ENCODE results near the gene KY. TPM values are rescaled to one million over a fixed set of nuclear protein-coding genes. Genes with fewer than 3 reads are reported as not detected.

KY gene
- total RNA-seq, 2 donors from 2014 or later: 0.32 to 0.44 TPM

DNA sequence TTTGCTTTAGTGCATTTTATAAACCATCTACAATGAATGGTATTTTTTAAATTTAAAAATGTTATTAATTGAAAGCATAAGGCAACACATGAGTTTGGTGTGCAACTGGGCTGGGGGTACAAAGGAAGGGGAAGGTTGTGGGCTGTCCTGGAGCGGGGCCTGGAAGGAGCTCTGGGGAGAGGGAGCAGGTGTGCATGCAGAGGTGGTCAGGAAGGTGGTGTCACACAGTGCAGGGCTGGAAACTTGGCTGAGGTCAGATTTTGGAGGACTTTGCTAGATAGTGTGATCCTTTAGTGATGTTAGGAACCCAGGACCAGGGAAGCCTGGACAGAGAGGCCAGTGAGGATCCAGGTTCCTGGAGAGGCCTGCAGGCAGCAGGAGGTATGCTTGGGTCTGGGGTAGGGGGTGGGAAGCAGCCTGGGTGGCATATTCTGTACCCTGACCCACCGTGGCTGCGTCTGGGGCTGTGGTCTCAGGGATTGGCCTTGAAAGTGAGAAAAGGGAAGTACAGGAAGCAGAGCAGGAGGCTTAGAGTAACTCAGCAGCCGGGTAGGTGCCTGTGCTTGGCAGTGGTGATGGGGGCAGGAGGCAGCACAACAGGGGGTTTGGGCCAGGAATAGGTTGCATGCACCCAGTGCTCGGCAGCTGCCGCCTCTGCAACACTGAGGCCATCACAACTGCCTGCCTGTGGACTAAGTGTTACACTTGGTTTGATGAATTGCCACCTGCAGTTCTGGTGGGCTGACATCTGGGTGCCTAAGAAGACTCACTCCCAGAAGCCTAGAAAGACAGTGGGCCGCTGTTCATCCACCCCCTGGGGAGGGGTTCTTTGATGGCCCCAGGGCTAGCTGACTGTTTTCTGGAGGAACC is 33.0 kb downstream of the KY start:
- no peak overlapping the region for H3K27ac ChIP-seq
- H3K9me3 ChIP-seq: no peaks in the 10 kb centered on the region
- H3K4me1 ChIP-seq: no peaks in the 10 kb centered on the region
- intact Hi-C loops (cut with DNase I): no loop called here
- no peak overlapping the region for H3K9ac ChIP-seq (ENCODE audit: low read depth in 2 of 2, low read length in 2 of 2)
- H3K36me3 ChIP-seq: no peaks in the 10 kb centered on the region
- no peaks in the 10 kb centered on the region for H3K27me3 ChIP-seq
- H3K4me3 ChIP-seq: no peak overlapping the region
- DNase-seq: no peak
- TF ChIP-seq, protein P1, sequence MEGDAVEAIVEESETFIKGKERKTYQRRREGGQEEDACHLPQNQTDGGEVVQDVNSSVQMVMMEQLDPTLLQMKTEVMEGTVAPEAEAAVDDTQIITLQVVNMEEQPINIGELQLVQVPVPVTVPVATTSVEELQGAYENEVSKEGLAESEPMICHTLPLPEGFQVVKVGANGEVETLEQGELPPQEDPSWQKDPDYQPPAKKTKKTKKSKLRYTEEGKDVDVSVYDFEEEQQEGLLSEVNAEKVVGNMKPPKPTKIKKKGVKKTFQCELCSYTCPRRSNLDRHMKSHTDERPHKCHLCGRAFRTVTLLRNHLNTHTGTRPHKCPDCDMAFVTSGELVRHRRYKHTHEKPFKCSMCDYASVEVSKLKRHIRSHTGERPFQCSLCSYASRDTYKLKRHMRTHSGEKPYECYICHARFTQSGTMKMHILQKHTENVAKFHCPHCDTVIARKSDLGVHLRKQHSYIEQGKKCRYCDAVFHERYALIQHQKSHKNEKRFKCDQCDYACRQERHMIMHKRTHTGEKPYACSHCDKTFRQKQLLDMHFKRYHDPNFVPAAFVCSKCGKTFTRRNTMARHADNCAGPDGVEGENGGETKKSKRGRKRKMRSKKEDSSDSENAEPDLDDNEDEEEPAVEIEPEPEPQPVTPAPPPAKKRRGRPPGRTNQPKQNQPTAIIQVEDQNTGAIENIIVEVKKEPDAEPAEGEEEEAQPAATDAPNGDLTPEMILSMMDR (IDR thresholded peaks at IDR 0.05): no peak

DNA sequence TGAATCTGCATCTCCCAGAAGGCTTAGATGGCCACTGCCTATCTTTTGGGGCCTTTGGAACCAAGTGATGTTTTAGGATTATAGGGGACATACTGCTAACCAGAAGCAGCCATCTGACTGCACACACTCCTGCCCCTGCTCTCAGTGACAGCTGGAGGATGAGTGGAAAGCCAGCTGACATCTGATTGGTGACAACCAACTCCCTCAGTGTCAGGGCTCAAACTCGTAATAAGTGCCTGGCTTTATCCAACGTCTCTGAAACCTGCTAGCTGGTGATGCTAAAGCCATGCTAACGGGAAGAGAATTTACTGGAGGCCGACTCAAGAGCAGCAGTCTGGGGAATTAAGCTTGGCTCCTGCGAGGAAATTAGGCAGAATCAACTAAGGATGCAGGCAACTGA is 35.1 kb downstream of the KY start:
- TF ChIP-seq, protein P1 (IDR thresholded peaks at IDR 0.05): no peak
- Histone ChIP-seq H3K36me3 (no peaks in the 10 kb centered on the region), H3K27ac (no peak overlapping the region), H3K9ac (ENCODE audit: low read depth in 2 of 2, low read length in 2 of 2) (no peak overlapping the region), H3K4me1 (no peaks in the 10 kb centered on the region), H3K27me3 (no peaks in the 10 kb centered on the region), H3K9me3 (no peaks in the 10 kb centered on the region), H3K4me3 (no peak overlapping the region)
- no peak for DNase-seq
- intact Hi-C loops (cut with DNase I): no loop called here

DNA sequence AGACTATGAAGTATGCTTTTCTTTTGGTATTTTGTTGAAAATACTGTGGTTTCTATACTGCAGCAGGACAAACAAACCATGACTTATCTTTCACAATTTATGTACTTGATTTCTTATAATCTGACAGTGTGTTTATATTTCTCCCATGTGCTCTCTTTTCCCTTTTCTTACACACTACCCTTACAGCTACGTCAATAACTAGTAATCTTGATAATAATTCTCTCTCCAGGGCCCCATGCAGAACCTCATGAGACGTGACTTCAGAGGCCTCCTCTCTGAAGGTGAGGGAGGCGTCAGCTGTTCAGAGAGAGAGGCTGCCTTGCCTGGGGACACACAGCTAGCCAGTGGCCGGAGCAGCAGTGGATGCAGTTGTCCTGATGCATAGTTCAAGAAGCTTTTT is 35.9 kb downstream of the KY start:
- no peaks in the 10 kb centered on the region for H3K36me3 ChIP-seq
- H3K9ac ChIP-seq (ENCODE audit: low read depth in 2 of 2, low read length in 2 of 2): no peak overlapping the region
- TF ChIP-seq, protein P1 (IDR thresholded peaks at IDR 0.05): no peak
- H3K27ac ChIP-seq: no peak overlapping the region
- H3K27me3 ChIP-seq: no peaks in the 10 kb centered on the region
- H3K9me3 ChIP-seq: no peaks in the 10 kb centered on the region
- DNase-seq: no peak
- no peaks in the 10 kb centered on the region for H3K4me1 ChIP-seq
- intact Hi-C loops (cut with DNase I): no loop called here
- no peak overlapping the region for H3K4me3 ChIP-seq

DNA sequence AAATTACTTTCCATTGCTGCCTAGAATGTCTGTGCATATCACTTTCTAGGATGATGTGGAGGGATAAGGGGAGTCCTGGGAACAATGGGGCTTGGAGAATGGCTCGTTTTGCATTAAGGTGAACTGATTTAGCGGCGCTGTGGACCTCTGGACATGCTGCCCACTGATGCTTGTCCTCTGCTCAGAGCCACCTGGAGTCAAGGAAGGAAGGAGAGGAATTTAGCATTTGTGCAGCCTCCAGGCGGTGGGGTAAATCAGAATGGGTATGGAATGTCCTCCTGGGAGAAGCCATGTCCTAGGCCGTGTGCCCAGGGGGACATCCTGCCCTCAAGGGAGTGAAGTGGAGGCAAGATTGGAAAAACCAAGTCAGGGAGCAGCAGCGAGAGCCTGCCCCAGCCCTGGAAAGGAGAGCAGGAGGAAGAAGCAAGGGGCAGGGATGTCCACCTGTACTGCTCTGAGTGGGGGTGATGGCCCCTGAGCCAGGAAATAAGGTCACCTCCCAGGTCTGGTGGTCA is 37.8 kb downstream of the KY start:
- H3K27me3 ChIP-seq: no peaks in the 10 kb centered on the region
- TF ChIP-seq, protein P1 (IDR thresholded peaks at IDR 0.05): no peak
- intact Hi-C loops (cut with DNase I): no loop called here
- H3K9ac ChIP-seq (ENCODE audit: low read depth in 2 of 2, low read length in 2 of 2): no peak overlapping the region
- no peaks in the 10 kb centered on the region for H3K4me1 ChIP-seq
- DNase-seq: no peak
- no peak overlapping the region for H3K4me3 ChIP-seq
- no peaks in the 10 kb centered on the region for H3K36me3 ChIP-seq
- no peaks in the 10 kb centered on the region for H3K9me3 ChIP-seq
- no peak overlapping the region for H3K27ac ChIP-seq

DNA sequence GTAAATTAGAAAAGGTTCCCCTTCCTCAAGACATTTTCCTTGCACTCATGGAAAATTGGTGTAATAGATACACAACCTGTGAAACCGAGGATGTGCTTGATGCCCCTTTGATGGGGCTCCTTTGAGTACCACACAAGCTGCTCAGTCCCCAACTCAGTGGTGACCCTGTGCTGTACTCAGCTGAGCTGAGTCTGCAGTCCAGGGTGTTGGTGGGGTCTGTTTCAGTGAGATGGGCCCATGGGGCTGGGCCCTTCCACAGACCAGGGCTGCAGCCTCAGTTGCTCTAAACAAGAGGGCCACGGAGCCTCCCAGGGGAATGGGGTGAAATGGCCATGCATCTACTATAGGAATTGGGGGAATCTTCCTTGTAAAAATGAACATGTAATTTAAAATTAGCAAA is 39.3 kb downstream of the KY start:
- no peaks in the 10 kb centered on the region for H3K27me3 ChIP-seq
- TF ChIP-seq, protein P1 (IDR thresholded peaks at IDR 0.05): no peak
- no peaks in the 10 kb centered on the region for H3K36me3 ChIP-seq
- H3K27ac ChIP-seq: no peak overlapping the region
- no peaks in the 10 kb centered on the region for H3K9me3 ChIP-seq
- intact Hi-C loops (cut with DNase I): no loop called here
- H3K4me3 ChIP-seq: no peak overlapping the region
- peak; percentile 4 for DNase-seq
- no peak overlapping the region for H3K9ac ChIP-seq (ENCODE audit: low read depth in 2 of 2, low read length in 2 of 2)
- H3K4me1 ChIP-seq: no peaks in the 10 kb centered on the region
